Hematopoietic multipotent progenitor cell treated with erythropoietin and hydrocortisone succinate and interleukin-3 and kit ligand, for 15 days (in vitro differentiated cells): ENCODE results near the gene CD109.
"Not testable (repeated sequence)": the region's sequence is repeated elsewhere in the genome, so short reads cannot be mapped to it uniquely, and the experiment has no call there.

ENCODE experiments used
- DNase-seq: peaks from one replicate; pipeline ENCODE4 v3.0.0-alpha.2; 2015; ENCODE audit warnings: low spot score

CD109 gene

DNA sequence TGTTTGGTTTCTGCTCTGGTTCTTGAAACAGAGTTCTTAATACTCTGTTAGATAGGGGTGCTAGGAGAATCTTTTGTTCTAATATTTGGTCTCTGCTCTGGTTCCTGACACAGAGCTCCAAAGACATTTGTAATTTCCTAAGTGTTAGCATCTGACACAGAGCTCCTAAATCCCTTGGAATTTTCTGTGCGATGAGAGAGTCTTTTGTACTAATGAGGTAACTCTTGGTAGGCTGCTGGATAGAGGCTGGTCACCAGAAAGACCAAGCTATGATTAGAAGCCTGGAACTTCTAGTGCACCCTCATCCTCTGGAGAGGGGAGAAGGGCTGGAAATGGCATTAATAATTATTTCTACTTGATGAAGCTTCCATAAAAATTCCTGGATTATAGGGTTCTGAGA lies 7.7 kb upstream of the CD109 start:
- no peak for DNase-seq

DNA sequence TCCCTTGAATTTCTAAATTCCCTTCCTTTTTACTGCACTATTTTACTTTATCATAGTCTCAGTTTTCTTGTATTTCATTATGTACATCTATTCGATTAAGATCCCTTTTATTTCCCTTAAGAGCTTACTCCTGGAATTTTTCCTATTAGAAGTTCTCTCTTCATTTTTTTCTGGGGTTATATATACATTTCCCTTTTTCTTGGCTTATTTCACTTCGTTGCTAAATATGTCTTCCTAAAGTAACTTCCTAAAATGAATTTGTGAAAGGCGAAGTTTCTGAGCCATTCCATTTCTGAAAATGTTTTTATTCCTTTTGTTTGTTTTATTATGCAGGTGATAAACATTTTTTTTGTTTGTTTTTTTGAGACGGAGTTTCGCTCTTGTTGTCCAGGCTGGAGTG lies 5.9 kb upstream of the CD109 start:
- no peak for DNase-seq

DNA sequence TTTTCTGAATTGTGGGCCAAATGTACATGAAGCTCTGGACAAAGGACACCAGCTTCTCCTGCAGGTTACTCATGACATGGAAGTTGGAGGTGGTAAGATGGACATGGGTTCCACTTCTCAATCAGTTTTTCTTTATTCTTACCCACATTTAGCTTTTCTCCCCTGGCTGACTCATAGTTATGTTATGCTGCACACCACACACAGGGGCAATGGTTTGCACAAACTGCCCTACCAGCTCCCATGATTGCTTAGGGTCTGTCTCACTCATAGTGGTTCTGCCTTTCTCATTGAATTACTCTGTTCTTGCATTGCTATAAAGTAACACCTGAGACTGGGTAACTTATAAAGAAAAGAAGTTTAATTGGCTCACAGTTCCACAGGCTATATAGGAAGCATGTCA lies 4.5 kb upstream of the CD109 start:
- DNase-seq, result no peak

DNA sequence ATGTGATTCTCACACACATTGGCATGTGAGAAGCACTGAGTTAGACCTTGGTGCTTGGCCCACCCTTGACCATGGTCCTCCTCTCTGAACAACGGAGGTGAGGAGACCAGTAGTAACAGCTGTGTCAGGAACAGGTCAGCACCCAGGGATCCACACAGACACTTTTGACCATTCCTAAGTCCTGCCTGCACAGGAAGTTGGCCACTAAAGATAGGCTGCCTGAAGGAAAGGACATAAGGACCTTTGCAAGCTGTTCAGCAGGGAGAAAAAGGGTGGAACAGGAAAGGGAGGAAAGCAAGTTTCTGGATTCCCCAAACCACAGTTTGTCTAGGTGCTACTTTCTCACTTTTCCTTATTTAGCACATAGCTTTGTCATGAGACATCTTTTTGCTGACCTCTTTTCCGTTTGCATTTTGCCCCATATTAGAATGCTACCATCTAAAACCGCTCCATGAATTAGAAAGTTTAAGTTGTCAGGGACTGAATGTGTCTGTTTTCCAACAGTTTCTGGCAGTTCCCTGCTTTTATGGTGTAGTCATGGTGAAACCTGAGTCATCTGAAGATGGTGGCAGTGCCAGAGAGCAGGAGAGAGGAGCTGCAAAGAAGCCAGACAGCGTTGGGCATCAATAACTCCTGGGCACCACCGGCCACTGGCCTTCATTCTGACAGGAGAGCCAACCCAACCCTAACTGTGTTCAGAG lies 1.1 kb upstream of the CD109 start:
- no peak for DNase-seq

DNA sequence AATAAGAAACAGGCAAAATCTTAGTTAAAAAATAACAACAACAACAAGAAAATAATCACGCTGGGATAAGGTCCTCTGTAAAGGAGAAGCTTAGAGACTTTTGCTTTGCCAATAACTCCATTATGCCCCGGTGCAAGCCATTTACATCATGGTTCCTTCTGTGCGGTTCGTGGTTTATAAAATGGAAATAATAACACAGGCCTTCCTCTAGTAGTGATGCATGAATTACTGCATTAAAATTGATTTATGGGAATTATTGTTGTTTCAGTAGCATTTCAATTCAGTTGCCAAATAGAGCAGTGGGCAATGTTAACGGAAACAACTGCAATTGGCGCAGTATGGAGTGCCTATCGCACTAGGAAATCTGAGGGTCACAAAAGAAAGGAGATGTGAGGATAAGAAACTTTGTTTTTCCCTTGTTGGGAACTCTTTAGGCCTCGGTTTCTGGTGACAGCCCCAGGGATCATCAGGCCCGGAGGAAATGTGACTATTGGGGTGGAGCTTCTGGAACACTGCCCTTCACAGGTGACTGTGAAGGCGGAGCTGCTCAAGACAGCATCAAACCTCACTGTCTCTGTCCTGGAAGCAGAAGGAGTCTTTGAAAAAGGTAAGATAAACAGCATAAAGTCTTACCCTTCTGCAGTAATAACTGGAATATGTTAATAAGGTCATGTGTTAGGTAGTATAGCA lies 1.1 kb downstream of the CD109 start:
- DNase-seq, result no peak

DNA sequence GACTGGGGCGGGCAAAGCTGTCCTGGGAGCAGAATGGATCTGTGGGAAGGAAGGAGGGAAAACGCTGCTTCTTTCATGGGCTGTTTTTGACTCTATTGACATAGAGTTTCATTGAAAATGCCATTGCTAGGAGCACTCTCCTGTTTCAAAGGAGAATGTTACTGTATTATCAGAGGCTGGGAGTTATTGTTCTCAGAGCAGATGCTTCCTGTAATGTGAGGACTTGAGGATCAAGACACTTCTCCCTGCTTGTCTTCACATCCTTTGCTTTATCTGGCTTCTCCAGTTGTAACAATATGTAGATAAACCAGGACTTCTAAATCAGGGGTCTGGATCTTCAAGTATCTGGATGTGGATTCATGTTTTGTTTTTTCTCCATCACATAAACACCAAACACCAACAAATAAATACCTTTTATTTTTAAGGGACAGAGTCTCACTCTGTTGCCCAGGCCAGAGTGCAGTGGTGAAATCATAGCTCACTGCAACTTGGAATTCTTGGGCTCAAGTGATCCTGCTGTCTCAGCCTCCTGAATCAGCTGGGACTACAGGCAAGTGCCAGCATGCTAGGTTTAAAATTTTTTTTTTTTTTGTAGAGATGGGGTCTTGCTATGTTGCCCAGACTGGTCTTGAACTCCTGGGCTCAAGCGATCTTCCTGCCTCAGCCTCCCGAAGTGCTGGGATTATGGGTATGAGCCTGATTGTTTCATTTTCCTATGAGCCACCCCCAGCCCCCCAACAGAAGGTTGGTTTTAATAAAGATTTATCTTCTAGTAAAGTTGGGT lies 3.9 kb downstream of the CD109 start:
- no peak for DNase-seq

DNA sequence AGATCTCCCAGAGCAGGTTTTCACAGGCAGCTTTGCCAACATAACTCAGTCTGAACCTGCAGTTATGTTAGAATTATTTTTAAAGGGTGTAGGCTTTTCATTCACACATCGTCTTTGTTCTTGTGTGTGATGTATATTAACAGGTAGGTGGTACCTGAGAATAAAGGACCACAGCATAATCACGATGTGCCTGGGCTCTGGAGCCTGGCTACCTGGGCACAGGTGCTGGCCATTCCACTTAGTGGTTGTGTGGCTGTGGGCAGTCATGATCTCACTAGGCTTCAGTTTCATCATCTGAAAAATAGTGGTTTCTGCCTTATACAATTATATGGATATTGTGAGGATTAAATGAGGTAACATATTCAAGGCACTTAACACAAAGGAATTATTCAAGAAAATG lies 6.4 kb downstream of the CD109 start:
- DNase-seq, result no peak

DNA sequence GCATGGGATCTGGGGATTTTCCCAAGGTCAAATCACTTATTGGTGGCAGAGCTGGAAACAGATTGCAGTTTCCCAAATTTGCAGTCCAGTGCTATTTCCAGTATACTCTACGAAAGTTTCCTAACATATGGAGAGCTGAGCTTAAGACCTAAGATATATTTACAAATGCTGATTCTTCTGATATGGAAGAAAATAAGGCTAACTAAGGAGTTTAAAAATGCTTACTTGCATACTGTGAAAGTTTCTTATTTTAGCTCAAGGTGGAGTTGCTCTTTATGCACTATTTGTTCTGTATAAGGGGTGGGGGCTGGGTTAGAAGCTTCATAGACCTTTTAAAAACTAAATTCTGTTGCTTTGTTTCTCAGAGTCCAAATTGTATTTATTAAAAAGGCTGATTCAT lies 7.5 kb downstream of the CD109 start:
- no peak for DNase-seq

DNA sequence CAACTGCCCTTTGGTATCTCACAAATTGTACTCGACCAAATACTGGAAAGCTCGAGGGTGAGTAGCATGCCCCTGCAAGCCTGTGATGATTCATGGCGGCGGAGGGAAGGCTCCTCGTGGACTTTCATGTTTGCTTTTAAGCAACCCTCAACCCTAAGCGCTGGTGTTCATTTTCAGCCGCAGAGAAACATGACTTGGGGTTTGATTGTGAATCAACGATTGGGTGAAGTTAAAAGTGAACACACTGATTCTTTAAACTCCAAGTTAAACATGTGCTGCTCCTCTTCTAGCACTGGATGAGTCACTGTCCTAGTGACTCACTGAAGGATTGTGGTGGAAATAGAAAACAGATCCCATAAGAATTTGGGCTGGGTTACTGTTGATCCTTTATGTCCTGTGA lies 8.3 kb downstream of the CD109 start:
- DNase-seq, result no peak

DNA sequence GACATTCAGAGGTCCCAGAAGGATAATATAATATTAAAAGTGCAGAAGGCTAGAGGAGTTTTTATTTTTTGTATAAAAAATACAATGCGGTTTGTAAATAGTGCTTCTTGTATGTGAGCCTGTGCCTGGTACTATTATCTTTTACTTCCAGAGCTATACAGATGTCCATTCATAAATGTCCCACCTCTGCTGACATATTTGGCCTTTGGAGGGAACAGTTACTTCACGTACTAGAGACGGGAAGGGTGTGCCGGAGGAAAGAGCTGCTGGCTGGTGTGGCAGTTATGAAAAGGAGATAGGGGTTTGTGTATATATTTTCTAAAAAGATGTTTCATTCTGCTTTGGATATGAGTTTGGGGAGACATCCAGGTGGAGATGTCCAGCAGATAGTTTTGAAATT lies 8.8 kb downstream of the CD109 start:
- DNase-seq, result no peak

DNA sequence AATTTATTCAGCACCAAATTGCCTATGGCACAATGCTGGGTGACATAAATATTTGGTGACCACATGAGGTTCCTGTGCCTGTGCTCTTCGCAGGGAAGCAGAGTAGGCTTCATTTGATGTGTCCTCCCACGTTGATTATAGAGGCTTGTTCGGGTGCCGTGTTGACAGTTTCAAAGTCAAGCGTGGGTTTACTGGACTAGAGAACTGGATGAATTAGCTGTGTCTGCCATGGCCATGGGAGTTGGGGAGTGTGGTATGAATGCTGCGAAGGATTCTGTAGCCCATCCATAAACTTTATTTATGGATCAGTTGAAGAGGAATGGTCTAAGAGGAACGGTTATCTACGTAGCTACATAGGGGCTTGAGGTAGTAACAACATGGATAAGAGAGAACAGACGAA lies 11.0 kb downstream of the CD109 start:
- DNase-seq, result no peak

DNA sequence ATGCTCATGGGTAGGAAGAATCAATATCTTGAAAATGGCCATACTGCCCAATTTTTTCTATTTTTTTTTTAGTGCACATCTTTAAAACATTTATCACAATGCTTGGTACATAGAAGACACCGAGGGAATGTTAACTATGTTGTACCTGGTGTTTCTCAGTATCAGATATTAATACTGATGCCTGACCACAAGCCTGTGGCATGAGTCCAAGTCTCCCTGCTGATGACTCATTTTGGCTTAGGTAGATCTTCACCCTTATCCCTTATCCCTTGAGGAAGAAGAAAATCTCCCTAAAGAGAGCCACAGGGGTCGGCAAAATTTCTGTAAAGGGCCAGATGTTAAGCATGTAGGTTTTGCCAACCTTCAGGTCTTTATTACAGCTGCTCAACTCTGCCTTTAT lies 14.5 kb downstream of the CD109 start:
- DNase-seq, result no peak

DNA sequence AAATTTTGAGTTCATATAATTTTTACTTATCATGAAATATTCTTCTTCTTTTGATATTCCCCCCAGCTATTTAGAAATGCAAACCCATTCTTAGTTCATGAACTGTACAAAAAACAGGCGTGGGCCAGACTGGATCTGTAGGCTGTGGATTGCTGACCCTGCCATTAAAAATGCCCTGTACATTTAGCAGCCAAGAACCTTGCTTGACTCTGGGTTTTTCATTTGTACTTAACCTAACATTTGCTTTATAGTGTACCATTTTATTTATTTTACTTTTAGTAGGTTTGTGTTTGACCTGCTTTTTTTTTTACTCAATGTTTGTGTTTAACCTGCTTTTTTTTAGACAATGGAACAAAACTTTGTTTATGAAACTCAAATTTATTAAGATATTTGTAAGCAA lies 14.9 kb downstream of the CD109 start:
- no peak for DNase-seq

DNA sequence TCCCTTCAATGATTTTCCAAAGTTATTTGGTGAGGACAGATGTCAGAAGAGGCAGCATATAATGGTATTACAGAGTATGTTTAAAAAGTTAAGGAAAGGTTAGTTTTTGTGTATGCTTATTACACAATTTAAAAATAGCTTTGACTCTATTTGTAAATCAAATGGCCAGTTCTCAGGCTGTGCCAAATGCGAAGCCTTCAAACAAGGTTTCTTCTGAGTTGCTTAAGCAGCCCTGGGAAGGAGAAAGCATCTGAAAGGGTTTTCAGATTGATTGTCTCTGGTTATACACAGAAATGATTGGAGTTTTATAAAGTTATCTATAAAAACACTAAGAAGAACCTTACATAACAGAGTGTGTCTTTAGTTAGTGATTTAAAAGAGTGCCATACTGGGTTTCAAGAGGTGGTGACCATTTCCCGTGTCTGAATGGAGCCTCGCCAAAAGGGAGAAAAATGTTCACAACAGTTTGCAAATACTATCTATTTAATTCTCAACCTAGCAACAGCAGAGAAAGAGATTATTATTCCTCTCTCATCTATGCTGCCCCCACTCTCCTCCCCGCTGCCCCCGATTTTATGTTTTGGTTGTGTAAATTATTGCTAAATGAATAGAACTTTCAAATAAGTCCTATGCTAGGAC lies 16.7 kb downstream of the CD109 start:
- no peak for DNase-seq

DNA sequence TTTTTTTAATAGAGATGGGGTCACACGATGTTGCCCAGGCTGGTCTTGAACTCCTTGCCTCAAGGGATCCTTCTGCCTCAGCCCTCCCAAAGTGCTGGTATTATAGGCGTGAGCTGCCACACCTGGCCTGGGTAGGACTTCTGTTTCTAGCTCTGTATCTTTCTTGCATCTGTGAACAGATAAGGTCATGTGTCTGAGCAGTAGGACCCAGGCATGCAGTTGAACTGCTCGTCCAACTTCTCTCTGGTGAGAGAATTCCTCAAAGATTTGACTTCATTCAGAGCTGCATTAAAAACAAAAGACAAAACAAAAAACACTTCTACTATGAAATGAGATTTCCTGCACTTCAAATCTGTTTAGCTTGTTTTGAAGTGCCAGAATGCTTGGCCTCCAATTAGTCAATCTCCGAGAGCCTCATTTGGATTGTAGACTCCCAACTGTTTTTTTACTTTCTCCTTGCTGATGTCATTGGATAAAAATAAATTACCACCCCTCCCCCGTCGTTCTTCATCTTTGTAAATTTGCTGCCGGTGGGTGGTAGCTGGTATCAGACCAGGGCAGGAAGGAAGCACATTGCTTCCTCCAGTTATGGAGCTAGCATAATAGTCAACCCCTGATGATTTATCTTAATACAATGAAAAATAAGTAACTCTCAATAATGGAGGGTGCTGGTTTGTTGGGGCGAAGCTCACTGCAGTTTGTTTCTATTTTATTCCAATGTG lies 17.6 kb downstream of the CD109 start:
- DNase-seq, result no peak

DNA sequence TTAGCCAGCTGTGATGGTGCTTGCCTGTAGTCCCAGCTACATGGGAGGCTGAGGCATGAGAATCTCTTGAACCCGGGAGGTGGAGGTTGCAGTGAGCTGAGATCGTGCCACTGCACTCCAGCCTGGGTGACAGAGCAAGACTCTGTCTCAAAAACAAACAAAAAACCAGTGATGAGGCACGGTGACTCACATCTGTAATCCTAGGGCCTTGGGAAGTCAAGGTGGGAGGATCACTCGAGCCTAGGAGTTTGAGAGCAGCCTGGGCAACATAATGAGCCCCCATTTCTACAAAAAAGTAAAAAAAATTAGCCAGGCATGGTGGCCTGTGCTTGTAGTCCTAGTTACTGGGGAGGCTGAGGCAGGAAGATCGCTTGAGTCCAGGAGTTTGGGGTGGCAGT lies 19.1 kb downstream of the CD109 start:
- not testable (repeated sequence) for DNase-seq

DNA sequence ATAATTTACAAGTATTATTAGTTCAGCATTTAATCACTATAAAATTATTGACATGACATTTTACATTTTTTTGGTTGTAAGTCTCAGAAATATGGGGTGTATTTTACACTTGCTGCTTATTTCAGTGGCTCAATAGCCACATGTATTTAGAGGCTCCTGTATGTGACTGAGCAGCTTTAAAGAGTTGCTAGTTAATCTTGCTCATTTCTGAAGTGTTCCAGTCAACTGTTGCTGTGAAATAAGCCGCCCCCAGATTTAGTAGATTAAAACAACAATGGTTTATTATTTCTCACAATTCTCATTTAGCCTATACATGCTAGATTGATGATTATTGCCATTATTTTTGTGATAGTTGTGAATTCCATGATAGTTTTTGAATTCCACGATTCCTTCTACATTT lies 23.0 kb downstream of the CD109 start:
- DNase-seq, result no peak

DNA sequence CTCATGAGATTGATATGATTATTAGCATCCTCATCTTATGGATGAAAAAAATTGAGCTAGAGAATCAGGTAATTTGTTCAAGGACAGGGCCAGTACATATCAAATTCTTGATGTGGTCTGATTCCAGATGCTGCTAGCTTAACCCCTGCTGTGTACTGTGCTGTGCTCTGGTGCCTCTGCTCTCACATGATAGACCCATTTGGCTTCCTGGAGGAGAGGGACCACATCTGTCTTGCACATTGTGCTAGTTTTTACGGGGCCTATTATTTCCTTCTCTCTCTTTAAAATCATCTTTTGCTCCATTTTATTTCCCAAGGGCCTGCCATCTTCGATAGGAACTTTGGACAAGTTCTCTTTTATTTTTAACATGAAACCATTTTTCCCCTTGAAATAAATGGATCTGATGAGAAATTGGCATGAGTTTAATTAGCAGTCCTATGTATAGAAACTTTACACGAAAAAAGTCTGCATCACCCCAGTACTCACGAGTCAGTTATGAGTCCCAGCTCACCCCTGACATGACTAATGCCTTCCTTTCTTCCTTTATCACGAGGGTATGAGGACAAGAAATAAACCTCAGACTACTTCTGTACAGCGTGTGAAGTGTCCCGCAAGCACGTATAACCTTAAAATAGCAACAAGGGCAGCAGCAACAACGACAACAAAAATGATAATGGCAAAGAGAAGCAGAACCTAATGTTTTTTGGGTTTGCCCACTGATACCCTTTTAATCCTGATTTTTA lies 26.5 kb downstream of the CD109 start:
- DNase-seq, result no peak

DNA sequence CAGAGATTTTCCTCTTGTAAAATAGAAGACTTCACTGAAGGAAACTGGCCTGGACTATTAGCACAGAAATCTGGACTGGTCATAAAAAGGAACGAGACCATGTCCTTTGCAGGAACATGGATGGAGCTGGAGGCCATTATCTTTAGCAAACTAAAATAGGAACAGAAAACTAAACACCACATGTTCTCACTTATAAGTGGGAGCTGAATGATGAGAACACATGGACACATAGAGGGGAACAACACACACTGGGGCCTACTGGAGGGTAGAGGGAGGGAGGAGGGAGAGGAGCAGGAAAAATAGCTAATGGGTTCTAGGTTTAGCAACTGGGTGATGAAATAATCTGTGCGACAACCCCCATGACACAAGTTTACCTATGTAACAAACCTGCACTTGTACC lies 27.5 kb downstream of the CD109 start:
- DNase-seq, result not testable (repeated sequence)

DNA sequence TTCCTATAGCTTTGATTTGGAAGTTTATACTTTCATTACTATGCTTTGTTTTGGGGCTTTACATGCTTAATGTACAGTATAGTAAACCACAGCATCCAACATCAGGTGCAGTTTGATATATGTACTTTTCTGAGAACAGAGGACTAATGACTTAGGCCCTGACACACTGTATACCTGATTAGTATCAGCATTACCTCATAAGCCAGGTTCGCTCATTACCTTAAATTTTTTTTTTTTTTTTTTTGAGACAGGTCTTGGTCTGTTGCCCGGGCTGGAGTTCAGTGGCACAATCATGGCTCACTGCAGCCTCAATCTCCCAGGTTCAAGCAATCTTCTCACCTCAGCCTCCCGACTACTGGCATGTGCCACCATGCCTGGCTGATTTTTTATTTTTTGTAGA lies 28.4 kb downstream of the CD109 start:
- no peak for DNase-seq

DNA sequence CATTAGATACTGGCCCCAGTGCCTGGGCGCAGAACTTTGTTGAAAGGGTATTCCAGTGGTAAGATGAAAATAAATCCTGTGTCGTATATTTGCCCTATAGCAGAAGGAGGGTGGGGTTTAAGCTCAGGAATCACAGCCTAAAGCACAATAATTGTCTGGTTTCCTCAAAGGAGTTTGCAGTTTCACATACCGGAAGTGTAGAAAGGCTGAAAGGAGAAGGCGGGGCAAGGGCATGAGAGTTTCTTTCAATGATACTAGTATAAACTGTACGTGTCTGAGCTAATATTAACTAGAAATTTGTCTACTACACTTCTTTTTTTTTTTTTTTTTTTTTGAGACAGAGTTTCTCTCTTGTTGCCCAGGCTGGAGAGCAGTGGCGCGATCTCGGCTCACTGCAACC lies 29.2 kb downstream of the CD109 start:
- not testable (repeated sequence) for DNase-seq
